Coronary artery (tissue), 2 donors: ENCODE data around the gene TRIO.

Experiments used
- DNase-seq: peaks from one replicate; pipeline ENCODE4 v3.0.0-alpha.2; 2017; ENCODE audit warnings: low spot score
- H3K27ac ChIP-seq, 2 donors: fragments of 200-600 bp; sonication (generic); one replicate each; pipeline ENCODE4 v1.5.1; 2016 to 2019
- H3K4me3 ChIP-seq: fragments of 200-600 bp; sonication (generic); 2 replicates; pipeline ENCODE4 v1.5.1; 2016; ENCODE audit warnings: mild to moderate bottlenecking, moderate library complexity
- CTCF ChIP-seq: fragments of 200-600 bp; sonication (generic); IDR thresholded peaks from one replicate; pipeline ENCODE4 v1.5.1; 2019; ENCODE audit warnings: antibody characterized with exemption

The TRIO gene

GRCh38 chr5:14131855-14132503 lies 11.2 kb upstream of the TRIO start:
- Histone ChIP-seq H3K27ac (no peak overlapping the region), H3K4me3 (no peak overlapping the region)
- no peak for DNase-seq
- no peak for TF ChIP-seq CTCF

GRCh38 chr5:14133394-14133793 lies 9.7 kb upstream of the TRIO start:
- Histone ChIP-seq H3K27ac (no peak overlapping the region), H3K4me3 (no peak overlapping the region)
- no peak for DNase-seq
- no peak for TF ChIP-seq CTCF

- DNase-seq: no peak
- H3K4me3 ChIP-seq: no peak overlapping the region
- H3K27ac ChIP-seq: no peak overlapping the region
- no peak for TF ChIP-seq CTCF
Measured at GRCh38 chr5:14134083-14134482, 9.1 kb upstream of the TRIO start.

GRCh38 chr5:14134771-14135170 lies 8.4 kb upstream of the TRIO start:
- no peak for TF ChIP-seq CTCF
- Histone ChIP-seq H3K27ac (no peak overlapping the region), H3K4me3 (no peak overlapping the region)
- no peak for DNase-seq

GRCh38 chr5:14135621-14136020 lies 7.5 kb upstream of the TRIO start:
- Histone ChIP-seq H3K27ac (no peak overlapping the region), H3K4me3 (no peak overlapping the region)
- no peak for TF ChIP-seq CTCF
- no peak for DNase-seq

- no peak for TF ChIP-seq CTCF
- no peak for DNase-seq
- Histone ChIP-seq H3K4me3 (no peak overlapping the region), H3K27ac (no peak overlapping the region)
Measured at GRCh38 chr5:14136228-14136627, 6.9 kb upstream of the TRIO start.

- TF ChIP-seq CTCF: no peak
- Histone ChIP-seq H3K27ac (no peak overlapping the region), H3K4me3 (no peak overlapping the region)
- DNase-seq: no peak
Measured at GRCh38 chr5:14138608-14139540, 4.3 kb upstream of the TRIO start.
